GM21723 (cell line): ENCODE measurements around the gene CDC42BPG.

Source experiments
- ATAC-seq: cut with Tn5 transposase; IDR thresholded peaks from one replicate; pipeline ENCODE4 v1.9.1; 2021; ENCODE audit warnings: mild to moderate bottlenecking, moderate library complexity; ENCODE audit not compliant: unreplicated experiment

CDC42BPG gene, protein sequence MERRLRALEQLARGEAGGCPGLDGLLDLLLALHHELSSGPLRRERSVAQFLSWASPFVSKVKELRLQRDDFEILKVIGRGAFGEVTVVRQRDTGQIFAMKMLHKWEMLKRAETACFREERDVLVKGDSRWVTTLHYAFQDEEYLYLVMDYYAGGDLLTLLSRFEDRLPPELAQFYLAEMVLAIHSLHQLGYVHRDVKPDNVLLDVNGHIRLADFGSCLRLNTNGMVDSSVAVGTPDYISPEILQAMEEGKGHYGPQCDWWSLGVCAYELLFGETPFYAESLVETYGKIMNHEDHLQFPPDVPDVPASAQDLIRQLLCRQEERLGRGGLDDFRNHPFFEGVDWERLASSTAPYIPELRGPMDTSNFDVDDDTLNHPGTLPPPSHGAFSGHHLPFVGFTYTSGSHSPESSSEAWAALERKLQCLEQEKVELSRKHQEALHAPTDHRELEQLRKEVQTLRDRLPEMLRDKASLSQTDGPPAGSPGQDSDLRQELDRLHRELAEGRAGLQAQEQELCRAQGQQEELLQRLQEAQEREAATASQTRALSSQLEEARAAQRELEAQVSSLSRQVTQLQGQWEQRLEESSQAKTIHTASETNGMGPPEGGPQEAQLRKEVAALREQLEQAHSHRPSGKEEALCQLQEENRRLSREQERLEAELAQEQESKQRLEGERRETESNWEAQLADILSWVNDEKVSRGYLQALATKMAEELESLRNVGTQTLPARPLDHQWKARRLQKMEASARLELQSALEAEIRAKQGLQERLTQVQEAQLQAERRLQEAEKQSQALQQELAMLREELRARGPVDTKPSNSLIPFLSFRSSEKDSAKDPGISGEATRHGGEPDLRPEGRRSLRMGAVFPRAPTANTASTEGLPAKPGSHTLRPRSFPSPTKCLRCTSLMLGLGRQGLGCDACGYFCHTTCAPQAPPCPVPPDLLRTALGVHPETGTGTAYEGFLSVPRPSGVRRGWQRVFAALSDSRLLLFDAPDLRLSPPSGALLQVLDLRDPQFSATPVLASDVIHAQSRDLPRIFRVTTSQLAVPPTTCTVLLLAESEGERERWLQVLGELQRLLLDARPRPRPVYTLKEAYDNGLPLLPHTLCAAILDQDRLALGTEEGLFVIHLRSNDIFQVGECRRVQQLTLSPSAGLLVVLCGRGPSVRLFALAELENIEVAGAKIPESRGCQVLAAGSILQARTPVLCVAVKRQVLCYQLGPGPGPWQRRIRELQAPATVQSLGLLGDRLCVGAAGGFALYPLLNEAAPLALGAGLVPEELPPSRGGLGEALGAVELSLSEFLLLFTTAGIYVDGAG (N-terminal part only)

DNA sequence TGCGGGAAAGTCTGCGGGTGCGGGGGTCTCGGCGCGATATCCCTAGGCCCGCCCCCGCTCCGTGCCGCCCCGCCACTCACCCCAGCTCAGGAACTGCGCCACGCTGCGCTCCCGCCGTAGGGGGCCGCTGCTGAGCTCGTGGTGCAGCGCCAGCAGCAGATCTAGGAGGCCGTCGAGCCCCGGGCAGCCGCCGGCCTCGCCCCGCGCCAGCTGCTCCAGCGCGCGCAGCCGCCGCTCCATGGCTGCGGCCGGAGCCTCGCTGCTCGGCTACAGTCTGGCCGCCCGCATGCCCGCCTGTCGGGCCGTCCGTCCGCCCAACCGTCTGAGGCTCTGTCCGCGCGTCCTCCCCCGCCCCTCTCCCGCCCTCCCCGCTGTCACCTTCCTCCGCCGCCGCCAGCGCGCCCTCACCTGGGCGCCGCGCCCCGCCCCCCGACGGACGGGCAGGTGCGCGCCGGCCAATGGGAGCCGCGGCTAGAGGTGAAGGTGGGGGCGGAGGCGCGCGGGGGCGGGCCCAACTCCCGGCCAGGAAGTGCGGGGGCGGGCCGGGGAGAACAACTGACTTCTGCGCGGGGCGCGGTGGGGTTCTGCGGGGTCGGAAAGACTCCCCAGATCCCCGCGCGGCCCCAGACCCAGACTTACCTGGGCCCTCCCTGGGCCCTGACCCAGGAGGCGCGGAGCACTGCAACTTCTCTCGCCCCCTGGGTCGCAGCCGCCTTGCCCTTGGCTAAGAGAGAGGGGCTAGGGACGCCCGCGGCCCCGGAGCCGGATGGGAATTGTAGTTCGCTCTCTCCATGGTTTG lies at the start of gene CDC42BPG:
Gene CDC42BPG, minus strand, starts transcription at position 324 of the 799 bp plus-strand sequence. Its CDS starts 84 bp downstream, at position 240.
- no peak for ATAC-seq

GRCh38 chr11:64893194-64894069 lies 49.0 kb upstream of the CDC42BPG start:
- ATAC-seq, result no peak

DNA sequence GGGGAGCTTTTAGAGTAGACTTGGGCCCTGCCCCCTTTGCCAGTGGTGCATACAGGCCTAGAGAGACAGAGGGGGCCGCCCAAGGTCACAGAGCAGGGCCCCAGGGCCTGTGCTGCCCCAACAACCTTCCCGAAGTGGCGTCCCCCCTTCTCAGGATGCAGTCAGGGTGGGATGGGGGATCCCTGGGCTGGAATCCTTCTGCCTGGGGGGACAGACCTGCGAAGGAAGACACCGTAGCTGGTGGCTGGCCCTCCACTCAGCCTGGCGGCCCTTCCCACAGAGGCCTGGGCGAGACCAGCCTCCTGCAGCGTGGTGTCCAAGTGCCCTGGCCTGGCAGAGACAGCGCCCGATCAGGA lies 48.4 kb upstream of the CDC42BPG start:
- ATAC-seq, result no peak

DNA sequence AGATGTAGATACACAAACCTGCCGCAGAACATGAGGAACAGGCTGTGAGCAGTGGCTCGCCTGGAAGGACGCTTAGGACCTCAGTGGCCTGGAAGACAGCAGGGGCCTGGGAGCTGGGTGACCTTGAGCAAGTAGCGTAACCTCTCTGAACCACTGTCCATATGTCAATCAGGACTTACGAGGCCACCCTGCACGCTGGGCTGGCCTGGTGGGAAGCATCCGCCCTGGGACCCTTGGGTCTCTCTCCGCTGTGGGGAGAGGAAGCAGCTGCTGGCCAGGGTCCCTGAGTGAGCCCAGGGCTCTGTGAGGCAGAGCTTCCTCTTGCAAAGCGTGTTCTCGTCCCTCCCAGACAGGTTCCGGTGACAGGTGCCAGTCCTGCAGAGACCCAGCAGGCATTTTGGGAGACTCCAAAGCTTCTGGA lies 48.0 kb upstream of the CDC42BPG start:
- ATAC-seq, result no peak

DNA sequence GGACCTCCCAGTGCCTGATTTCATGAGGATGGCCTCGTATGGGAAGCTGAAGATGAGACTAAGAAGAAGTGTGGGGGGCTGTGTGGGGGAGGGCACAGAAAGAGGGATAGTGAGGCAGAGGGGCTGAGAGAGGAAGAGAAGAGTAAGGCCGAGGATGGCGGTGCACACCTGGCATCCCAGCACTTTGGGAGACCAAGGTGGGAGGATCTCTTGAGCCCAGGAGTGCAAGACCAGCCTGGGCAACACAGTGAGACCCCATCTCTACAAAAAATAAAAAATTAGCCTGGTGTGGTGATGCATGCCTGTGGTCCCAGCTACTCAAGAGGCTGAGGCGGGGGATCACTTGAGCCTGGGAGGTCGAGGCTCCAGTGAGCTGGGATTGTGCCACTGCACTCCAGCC lies 47.4 kb upstream of the CDC42BPG start:
- ATAC-seq, result no peak

- ATAC-seq, result no peak
Measured at GRCh38 chr11:64891215-64891848, 46.9 kb upstream of the CDC42BPG start.

- ATAC-seq, result no peak
Measured at GRCh38 chr11:64890522-64890939, 46.1 kb upstream of the CDC42BPG start.

- no peak for ATAC-seq
Measured at GRCh38 chr11:64888729-64889511, 44.5 kb upstream of the CDC42BPG start.

DNA sequence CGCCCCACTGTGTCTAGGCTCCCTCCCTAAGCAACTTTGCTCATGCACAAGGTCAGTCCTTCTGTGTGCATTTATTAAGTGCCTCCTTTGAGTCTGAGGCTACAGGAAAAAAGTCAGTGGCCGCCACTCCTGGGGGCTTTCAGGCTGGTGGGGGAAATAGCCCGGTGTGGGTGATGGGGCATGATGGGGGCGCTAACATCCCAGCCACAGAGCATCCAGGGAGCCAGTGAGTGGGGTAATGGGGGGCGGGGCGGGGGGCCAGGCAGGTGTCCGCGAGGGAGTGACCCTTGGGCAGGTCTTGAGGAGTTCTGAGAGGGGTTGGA lies 43.9 kb upstream of the CDC42BPG start:
- ATAC-seq, result no peak

DNA sequence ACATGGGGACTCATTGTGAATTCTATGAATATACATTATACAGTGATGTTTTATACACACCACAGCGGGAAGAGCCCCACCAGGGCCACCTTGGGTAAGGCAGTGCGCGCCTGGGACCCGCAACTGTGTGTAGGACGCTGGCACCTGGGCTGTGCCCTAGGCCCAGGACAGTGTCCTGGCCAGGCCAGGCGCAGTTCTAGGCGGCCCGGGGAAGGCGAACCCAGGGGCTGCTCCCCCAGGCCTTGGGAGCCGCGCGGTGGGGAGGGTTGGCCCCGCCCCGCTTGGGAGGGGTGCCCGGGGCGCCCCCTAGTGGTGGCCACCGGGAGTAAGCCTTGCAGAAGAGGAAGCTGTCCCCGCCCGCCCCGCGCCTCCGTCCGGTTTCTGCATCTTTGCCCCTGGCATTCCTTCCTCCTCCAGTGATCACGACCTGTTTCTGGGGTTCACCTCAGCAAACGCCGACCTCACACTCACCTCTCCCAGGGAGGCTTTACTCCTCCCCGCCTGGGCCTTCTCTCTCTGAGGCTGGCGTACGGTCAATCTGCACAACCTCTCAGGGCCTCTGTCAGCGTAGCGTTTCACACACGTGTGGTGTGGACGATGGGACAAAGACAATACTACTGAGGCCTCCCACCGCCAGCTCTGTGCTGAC lies 43.4 kb upstream of the CDC42BPG start:
- ATAC-seq, result peak; percentile 74

DNA sequence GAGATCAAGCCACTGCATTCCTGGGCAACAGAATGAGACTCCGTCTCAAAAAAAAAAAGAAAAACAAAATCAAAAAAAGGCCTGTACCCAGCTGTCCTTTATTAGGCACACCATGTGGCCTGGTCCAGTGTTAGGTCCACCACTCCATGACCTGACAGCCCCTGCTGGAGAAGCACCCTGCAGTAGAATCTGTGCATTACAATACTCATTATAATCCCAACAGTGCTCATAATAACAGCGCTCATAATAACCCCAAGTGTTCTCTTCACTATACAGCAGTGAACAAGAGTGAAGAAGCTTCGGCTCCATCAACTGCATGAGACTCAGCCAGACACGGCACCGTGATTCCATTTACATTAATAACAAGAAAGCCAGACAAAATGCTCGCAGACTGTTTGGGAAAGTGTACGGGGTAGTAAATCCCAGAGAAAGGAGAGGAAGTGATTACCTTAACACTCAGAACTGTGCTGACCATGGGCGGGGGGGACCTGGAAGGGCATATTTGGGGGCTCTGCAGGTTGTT lies 42.8 kb upstream of the CDC42BPG start:
- no peak for ATAC-seq

- no peak for ATAC-seq
Measured at GRCh38 chr11:64885367-64886286, 41.2 kb upstream of the CDC42BPG start.

DNA sequence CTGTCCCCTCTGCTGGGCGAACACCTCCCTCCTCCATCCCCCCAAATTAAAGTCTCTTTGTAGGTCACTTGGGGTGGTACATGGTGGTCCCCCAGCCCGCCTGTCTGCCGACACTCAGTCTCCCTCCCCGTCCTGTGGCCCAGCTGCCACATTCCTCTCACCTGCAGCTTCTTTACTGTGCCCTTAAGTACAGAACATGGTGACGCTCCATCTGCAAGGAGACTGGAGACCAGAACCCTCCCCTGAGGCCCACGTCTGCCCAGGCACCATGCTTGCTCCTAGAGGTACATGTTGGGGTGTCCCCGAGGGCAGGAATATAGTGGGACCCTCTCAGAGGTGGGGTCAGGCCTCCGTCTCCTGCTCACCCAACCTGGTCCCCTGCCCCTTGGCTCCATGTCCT lies 39.6 kb upstream of the CDC42BPG start:
- no peak for ATAC-seq

DNA sequence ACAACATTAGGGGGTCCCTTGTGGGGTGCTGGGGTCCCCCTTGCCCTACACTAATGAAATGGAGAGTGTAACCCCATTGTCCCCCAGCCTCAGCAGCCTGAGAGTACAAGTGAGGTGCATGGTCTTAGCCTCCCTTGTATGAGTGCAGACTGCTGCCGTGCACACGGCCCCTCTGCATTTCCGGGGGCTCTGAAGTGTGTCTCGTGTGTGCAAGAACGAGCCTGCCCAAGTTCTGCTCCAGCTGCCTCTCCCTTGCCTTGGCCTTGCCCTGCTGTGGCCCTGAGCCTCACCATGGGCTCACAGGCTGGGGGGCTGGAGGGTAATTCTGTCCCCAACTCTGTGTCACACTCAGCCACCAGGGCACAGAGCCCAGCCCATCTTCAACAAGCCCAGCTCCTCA lies 39.1 kb upstream of the CDC42BPG start:
- ATAC-seq, result no peak

DNA sequence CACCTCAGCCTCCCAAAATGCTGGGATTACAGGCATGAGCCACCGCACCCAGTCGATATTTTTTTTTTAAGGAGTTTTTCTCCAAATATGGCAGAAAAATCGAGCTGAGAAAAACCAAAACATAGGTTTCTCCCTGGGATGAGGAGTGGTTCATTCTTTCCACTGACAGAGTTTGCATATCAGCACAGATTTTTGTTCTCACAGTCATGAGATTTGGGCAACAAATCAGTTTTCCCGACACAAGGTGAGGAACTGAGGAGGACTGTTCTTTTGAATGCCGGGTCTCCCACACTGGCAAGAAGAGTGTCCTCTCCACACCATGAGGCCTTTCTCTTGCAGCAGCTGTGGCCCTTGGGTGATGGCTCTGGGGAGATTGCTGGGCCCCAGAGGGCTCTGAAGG lies 37.8 kb upstream of the CDC42BPG start:
- ATAC-seq, result no peak

- no peak for ATAC-seq
Measured at GRCh38 chr11:64881476-64881875, 37.0 kb upstream of the CDC42BPG start.
